Stimulated activated CD4-positive, alpha-beta T cell treated with anti-CD3 and anti-CD28 coated beads, Interleukin-12 subunit alpha, Interleukin-12 subunit beta, amount 100 ng/mL, for 48 hours (primary cell): ENCODE measurements around the gene FLACC1.
"Not testable (repeated sequence)": the region's sequence is repeated elsewhere in the genome, so short reads cannot be mapped to it uniquely, and the experiment has no call there.

Experiments used
- DNase-seq, 3 donors: peaks; one replicate each; pipeline ENCODE4 v3.0.0-alpha.2; 2020; ENCODE audit warnings: low read depth in 2 of 3, low spot score in 1 of 3

The FLACC1 gene

GRCh38 chr2:201350879-201351278 is 6.3 kb downstream of the FLACC1 start:
- no peak for DNase-seq

GRCh38 chr2:201349601-201350000 is 7.5 kb downstream of the FLACC1 start:
- no peak for DNase-seq

GRCh38 chr2:201348758-201349157 is 8.4 kb downstream of the FLACC1 start:
- DNase-seq = no peak

GRCh38 chr2:201347138-201347537 is 10.0 kb downstream of the FLACC1 start:
- no peak for DNase-seq

- DNase-seq = no peak
These were observed 11.4 kb downstream of the FLACC1 start for GRCh38 chr2:201345625-201346213.

GRCh38 chr2:201344663-201345366 is 12.3 kb downstream of the FLACC1 start:
- DNase-seq = no peak

- no peak for DNase-seq
These were observed 13.6 kb downstream of the FLACC1 start for GRCh38 chr2:201343559-201343958.

GRCh38 chr2:201342923-201343322 is 14.2 kb downstream of the FLACC1 start:
- DNase-seq = no peak

- DNase-seq = no peak
These were observed 27.7 kb downstream of the FLACC1 start for GRCh38 chr2:201329409-201329808.

GRCh38 chr2:201327678-201328077 is 29.5 kb downstream of the FLACC1 start:
- DNase-seq = no peak

- no peak for DNase-seq
These were observed 34.4 kb downstream of the FLACC1 start for GRCh38 chr2:201322772-201323171.

- no peak for DNase-seq
These were observed 36.4 kb downstream of the FLACC1 start for GRCh38 chr2:201320701-201321100.

GRCh38 chr2:201320257-201320656 is 36.9 kb downstream of the FLACC1 start:
- no peak for DNase-seq

GRCh38 chr2:201319511-201319910 is 37.6 kb downstream of the FLACC1 start:
- no peak for DNase-seq

GRCh38 chr2:201313362-201313761 is 43.8 kb downstream of the FLACC1 start:
- no peak for DNase-seq

- no peak for DNase-seq
These were observed 48.2 kb downstream of the FLACC1 start for GRCh38 chr2:201308914-201309313.

GRCh38 chr2:201307876-201308275 is 49.3 kb downstream of the FLACC1 start:
- DNase-seq = no peak

GRCh38 chr2:201299929-201300328 is 57.2 kb downstream of the FLACC1 start:
- DNase-seq = not testable (repeated sequence)

GRCh38 chr2:201298462-201299052 is 58.6 kb downstream of the FLACC1 start:
- no peak for DNase-seq

GRCh38 chr2:201290457-201291148 is 66.5 kb downstream of the FLACC1 start:
- not testable (repeated sequence) for DNase-seq

- DNase-seq = no peak
These were observed 71.6 kb downstream of the FLACC1 start for GRCh38 chr2:201285499-201285898.
